ENCODE results near the gene SIPA1L2.

Gene SIPA1L2

GRCh38 chr1:232590744-232591082, 39.2 kb downstream of the SIPA1L2 start:
- DNase-seq (ENCODE audit: low read depth in 3 of 3, low spot score in 1 of 3): no peak

DNA sequence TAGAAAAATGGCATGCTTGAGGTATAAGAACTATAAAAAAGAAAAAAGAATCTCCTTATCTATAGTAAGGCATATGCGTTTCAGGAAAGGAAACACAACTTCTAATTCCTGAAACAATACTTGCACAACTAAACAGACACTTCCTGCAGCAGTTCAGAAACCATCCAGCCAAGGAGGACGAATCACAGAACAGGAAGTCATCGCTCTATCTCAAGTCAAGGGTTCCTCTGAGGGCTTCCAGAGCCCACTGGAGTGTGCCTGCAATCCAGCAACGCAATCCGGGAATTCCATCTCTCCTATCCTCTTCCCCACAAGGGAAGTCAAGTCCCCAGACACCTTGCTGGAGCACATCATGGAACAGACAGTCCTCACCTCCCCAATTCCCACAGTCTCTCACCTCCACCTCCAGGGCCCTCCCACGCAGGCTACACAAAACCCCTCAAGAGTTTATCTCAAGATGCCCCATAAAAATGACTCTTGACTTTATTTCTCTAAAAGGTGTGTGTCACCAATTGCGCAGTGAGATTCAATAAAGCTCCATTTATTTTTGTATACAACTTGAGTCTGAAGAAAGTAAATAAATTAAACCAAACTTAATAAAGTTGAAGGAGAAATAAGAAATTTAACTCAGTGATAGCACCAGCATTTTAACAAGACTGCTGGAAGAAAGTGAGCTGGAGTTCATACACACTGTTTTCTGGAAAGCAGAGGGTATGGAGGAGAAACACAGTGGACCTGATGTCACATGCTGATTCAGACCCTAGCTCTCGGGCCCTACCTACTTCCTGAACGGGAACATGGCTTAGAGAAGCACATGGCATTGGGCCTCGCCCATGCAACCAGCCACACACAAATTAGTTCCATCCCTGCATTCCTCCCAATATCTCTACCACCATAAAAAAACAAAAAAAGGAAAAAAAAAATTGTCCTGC, 39.9 kb downstream of the SIPA1L2 start:
- no peak for DNase-seq (ENCODE audit: low read depth in 3 of 3, low spot score in 1 of 3)

DNA sequence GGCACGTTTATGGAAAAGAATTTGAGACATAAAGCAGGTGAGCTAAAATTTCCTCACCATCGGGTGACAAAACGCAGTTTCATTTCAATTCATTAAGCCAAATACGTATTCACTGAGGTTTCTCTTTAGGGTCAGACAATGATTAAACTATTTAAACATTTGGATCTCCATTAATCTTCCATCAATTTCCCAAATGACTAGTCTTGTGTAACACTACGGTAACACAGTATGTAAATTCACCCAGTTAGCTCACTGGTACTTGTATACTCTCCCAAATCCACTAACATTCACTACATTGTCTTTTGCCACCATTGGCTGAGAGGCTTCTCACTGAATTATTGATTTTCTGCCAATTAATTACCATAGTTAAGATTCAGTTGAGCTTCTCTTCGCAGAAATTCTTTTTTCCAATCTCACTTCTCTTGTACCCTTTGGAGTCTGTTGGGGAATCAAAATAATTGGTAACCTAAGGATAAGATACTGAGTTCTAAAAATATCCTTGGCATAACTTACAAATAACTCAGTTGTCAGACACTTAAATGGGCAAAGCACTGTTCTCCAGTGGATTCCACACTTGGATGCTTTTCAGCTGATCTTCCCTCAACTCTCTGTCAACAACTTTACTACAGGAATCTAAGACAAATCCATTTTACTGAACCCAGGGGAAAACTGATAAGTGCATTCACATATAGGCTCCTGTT, 40.7 kb downstream of the SIPA1L2 start:
- DNase-seq (ENCODE audit: low read depth in 3 of 3, low spot score in 1 of 3): no peak

DNA sequence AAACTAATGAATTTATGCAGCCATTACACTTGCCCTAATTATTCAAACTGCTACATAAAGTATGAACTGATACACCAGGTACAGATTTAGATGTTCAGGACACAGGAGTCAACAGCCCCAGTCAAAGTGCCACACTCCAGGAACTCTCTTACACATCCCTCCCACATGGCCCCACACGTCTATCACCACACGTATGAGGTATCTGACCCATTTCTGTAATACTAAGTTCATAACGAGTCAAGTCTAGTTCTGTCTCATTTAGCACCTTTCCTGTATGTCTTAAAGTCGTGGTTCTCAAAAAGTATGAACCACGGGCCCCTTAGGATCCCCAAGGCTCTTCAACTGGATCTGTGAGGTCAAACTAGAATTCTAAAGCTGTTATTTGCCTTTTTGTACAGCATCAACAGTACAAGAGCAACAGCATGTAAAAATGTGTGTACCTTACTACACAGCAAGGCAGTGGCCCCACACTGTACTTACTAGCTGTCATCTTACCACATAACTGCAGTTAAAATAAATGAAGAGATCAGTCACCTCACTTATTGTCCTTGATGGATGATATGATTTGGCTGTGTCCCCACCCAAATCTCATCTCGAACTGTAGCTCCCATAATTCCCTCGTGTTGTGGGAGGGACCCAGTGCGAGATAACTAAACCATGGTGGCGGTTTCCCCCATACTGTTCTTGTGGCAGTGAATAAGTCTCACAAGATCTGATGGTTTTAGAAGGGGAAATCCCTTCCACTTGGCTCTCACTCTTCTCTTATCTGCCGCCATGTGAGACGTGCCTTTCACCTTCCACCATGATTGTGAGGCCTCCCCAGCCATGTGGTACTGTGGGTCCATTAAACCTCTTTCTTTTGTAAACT, 42.6 kb downstream of the SIPA1L2 start:
- no peak for DNase-seq (ENCODE audit: low read depth in 3 of 3, low spot score in 1 of 3)

DNA sequence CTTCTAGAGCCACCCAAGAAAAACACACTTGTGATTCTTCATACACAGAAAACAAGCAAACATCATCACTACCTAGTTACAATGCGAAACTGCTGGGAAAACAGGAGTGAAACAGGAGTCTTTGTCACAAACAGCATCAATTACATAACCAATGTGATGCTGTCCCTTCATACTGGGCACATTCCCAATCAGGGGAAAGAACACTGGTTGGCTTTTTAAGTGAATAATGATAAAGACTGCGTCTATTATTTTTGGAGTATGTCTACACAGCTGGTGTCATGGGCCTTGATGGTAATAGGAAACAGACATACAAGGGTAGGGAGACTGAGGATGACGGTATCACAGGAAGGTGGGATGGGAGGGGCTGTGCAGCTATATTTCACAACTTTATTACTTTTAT, 43.3 kb downstream of the SIPA1L2 start:
- no peak for DNase-seq (ENCODE audit: low read depth in 3 of 3, low spot score in 1 of 3)

GRCh38 chr1:232585486-232585885, 44.4 kb downstream of the SIPA1L2 start:
- DNase-seq (ENCODE audit: low read depth in 3 of 3, low spot score in 1 of 3): no peak

DNA sequence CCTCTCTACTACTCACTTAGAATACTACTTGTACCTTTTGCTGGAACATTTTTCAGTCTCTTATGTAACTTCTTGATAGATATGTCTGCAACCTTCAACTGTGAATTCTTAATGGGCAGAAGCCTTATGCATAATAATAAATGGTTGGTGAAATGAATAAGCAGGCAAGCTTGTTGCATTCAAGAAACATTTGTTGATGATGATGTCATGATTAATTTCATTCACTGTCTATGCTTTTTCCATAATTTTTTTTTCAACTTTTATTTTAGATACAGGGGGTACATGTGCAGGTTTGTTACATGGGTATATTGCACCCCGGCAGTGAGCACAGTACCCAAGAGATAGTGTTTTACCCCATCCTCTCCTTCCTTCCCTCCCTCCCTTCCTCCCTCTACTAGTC, 48.0 kb downstream of the SIPA1L2 start:
- DNase-seq (ENCODE audit: low read depth in 3 of 3, low spot score in 1 of 3): no peak

Data from stimulated activated CD4-positive, alpha-beta T cell treated with anti-CD3 and anti-CD28 coated beads, TNF-alpha, amount 100 ng/mL, for 1 hour (primary cell).